Gastroesophageal sphincter (tissue), 4 donors: ENCODE results near the gene CSNK1A1L. TPM values are rescaled to one million over a fixed set of nuclear protein-coding genes. Genes with fewer than 3 reads are reported as not detected.

ENCODE experiments used
- ATAC-seq: fragments of 150-250 bp; one replicate; pipeline ENCODE4 v1.9.1; 2016; ENCODE audit warnings: mild to moderate bottlenecking, moderate library complexity
- H3K27ac ChIP-seq, 4 donors: fragments of 200-600 bp; sonication (generic) in 3 of 4; 1 replicate in 3 of 4; 2 replicates in 1 of 4; pipeline ENCODE4 v1.5.1; 2016 to 2019
- H3K27me3 ChIP-seq: fragments of 200-600 bp; sonication (generic); one replicate; pipeline ENCODE4 v1.5.1; 2019
- H3K36me3 ChIP-seq, 2 donors: fragments of 200-600 bp; sonication (generic); one replicate each; pipeline ENCODE4 v1.5.1; 2019; ENCODE audit warnings: control low read depth in 1 of 2
- H3K4me1 ChIP-seq, 3 donors: fragments of 200-600 bp; sonication (generic); 1 replicate in 2 of 3; 2 replicates in 1 of 3; pipeline ENCODE4 v1.5.1; 2016 to 2019; ENCODE audit warnings: control low read depth in 2 of 3
- H3K4me3 ChIP-seq, 2 donors: fragments of 200-600 bp; sonication (generic); one replicate each; pipeline ENCODE4 v1.5.1; 2019; ENCODE audit warnings: mild to moderate bottlenecking in 1 of 2, moderate library complexity in 1 of 2
- H3K9me3 ChIP-seq, 3 donors: fragments of 200-600 bp; sonication (generic); one replicate each; pipeline ENCODE4 v1.5.1; 2017 to 2019; ENCODE audit warnings: control low read depth in 2 of 3
- CTCF ChIP-seq, 4 experiments: fragments of 200-600 bp in 2 of 4; fragments of 450-650 bp in 2 of 4; sonication (generic) in 1 of 4; IDR thresholded peaks; one replicate each; pipeline ENCODE4 v1.5.1; 2017 to 2019; ENCODE audit warnings: antibody characterized with exemption in 4 of 4, mild to moderate bottlenecking in 2 of 4, moderate library complexity in 2 of 4
- EP300 ChIP-seq: sonication (generic); formaldehyde crosslinking; IDR thresholded peaks from one replicate; pipeline ENCODE4 v1.6.1; 2017; ENCODE audit warnings: antibody characterized with exemption, mild to moderate bottlenecking
- POLR2A ChIP-seq, 2 donors: fragments of 450-650 bp; IDR thresholded peaks; one replicate each; pipeline ENCODE4 v1.6.1; 2017; ENCODE audit warnings: antibody characterized with exemption in 2 of 2, mild to moderate bottlenecking in 2 of 2, moderate library complexity in 1 of 2
- POLR2AphosphoS5 ChIP-seq: sonication (generic); formaldehyde crosslinking; IDR thresholded peaks from one replicate; pipeline ENCODE4 v1.6.1; 2017; ENCODE audit warnings: antibody characterized with exemption
- WGBS, 2 donors: methylation state at CpG; one replicate each; pipeline ENCODE4 v1.1.5; 2018; ENCODE audit warnings: low coverage in 1 of 2; 5-methylcytosine and 5-hydroxymethylcytosine counted together
- total RNA-seq, 4 donors: library from RNA; depleted of rRNA; stranded (reverse); fragments of >200 nt; gene quantifications; one replicate each; pipeline ENCODE4 v1.1.0, GENCODE V29; 2016

Gene CSNK1A1L
- total RNA-seq, 4 donors from 2014 or later: 0.12 TPM; not detected in 3

- Histone ChIP-seq H3K9me3 (no peaks in the 10 kb centered on the region), H3K4me3 (no peak overlapping the region), H3K4me1 (peaks cover 0 to 24% (median 0%) of the 10 kb centered on the region in 3 donors), H3K27me3 (no peaks in the 10 kb centered on the region), H3K36me3 (no peaks in the 10 kb centered on the region), H3K27ac (no peak overlapping the region)
- WGBS, 2 donors: 83 to 100% methylated on average over 1 of the region's 1 CpG
- no peak for ATAC-seq
- TF ChIP-seq EP300 (no peak), CTCF (IDR thresholded peaks at IDR 0.05) (no peak), POLR2A (IDR thresholded peaks at IDR 0.05) (no peak), POLR2AphosphoS5 (no peak)
Observed at GRCh38 chr13:37107868-37108267, 2.4 kb upstream of the CSNK1A1L start.

GRCh38 chr13:37107456-37107855 lies 2.0 kb upstream of the CSNK1A1L start:
- H3K4me3 ChIP-seq: no peak overlapping the region
- H3K4me1 ChIP-seq: peaks cover 0 to 28% (median 0%) of the 10 kb centered on the region in 3 donors
- WGBS, 2 donors: 63 to 68% methylated on average over 4 of the region's 4 CpGs
- TF ChIP-seq CTCF (IDR thresholded peaks at IDR 0.05): no peak
- TF ChIP-seq POLR2A (IDR thresholded peaks at IDR 0.05): no peak
- TF ChIP-seq EP300: no peak
- no peak for TF ChIP-seq POLR2AphosphoS5
- ATAC-seq: no peak
- no peak overlapping the region for H3K27ac ChIP-seq
- no peaks in the 10 kb centered on the region for H3K27me3 ChIP-seq
- no peaks in the 10 kb centered on the region for H3K36me3 ChIP-seq
- H3K9me3 ChIP-seq: no peaks in the 10 kb centered on the region

GRCh38 chr13:37106642-37107041 lies 1.2 kb upstream of the CSNK1A1L start:
- no peaks in the 10 kb centered on the region for H3K36me3 ChIP-seq
- no peak for ATAC-seq
- H3K27me3 ChIP-seq: no peaks in the 10 kb centered on the region
- H3K4me1 ChIP-seq: peaks cover 0 to 36% (median 0%) of the 10 kb centered on the region in 3 donors
- TF ChIP-seq EP300 (no peak), POLR2AphosphoS5 (no peak), POLR2A (IDR thresholded peaks at IDR 0.05) (no peak), CTCF (IDR thresholded peaks at IDR 0.05) (no peak)
- H3K4me3 ChIP-seq: no peak overlapping the region
- WGBS, 2 donors: 83 to 100% methylated on average over 1 to 2 of the region's 2 CpGs
- no peaks in the 10 kb centered on the region for H3K9me3 ChIP-seq
- no peak overlapping the region for H3K27ac ChIP-seq

- Histone ChIP-seq H3K4me3 (no peak overlapping the region), H3K4me1 (peaks cover 0 to 38% (median 0%) of the 10 kb centered on the region in 3 donors), H3K9me3 (no peaks in the 10 kb centered on the region), H3K36me3 (no peaks in the 10 kb centered on the region), H3K27ac (no peak overlapping the region), H3K27me3 (no peaks in the 10 kb centered on the region)
- TF ChIP-seq POLR2AphosphoS5 (no peak), EP300 (no peak), CTCF (IDR thresholded peaks at IDR 0.05) (no peak), POLR2A (IDR thresholded peaks at IDR 0.05) (no peak)
- WGBS, 2 donors: 50 to 68% methylated on average over 4 of the region's 4 CpGs
- no peak for ATAC-seq
Observed at GRCh38 chr13:37102896-37103295, 2.6 kb downstream of the CSNK1A1L start.

- Histone ChIP-seq H3K27ac (no peak overlapping the region), H3K27me3 (no peaks in the 10 kb centered on the region), H3K4me1 (peaks cover 0 to 31% (median 0%) of the 10 kb centered on the region in 3 donors), H3K4me3 (no peak overlapping the region), H3K36me3 (no peaks in the 10 kb centered on the region), H3K9me3 (no peaks in the 10 kb centered on the region)
- ATAC-seq: no peak
- 0 to 20% methylated on average over 1 of the region's 1 CpG for WGBS, 2 donors
- TF ChIP-seq EP300 (no peak), POLR2AphosphoS5 (no peak), POLR2A (IDR thresholded peaks at IDR 0.05) (no peak), CTCF (IDR thresholded peaks at IDR 0.05) (no peak)
Observed at GRCh38 chr13:37101201-37101600, 4.3 kb downstream of the CSNK1A1L start.
